ENCODE results near the gene MYBPC1. TPM values are rescaled to one million over a fixed set of nuclear protein-coding genes. Genes with fewer than 3 reads are reported as not detected.

Gene MYBPC1
- total RNA-seq = not detected in 2 replicates

GRCh38 chr12:101594700-101595099 lies at the start of gene MYBPC1:
TSS of gene MYBPC1 (plus strand) at chr12:101594971. CDS start at chr12:101595071, 100 bp downstream.

GRCh38 chr12:101697197-101697929 lies 102.6 kb downstream of the MYBPC1 start, which contains the start of gene CHPT1:
TSS of gene CHPT1 (plus strand) at chr12:101697640. CDS start at chr12:101697862, 222 bp downstream.

Other genes with a start within 250 kb of the MYBPC1 start
- 39.9 and 49.5 TPM in 2 replicates for gene ARL1, start 187.2 kb upstream of the MYBPC1 start, total RNA-seq
- not detected in 2 replicates for gene SPIC, start 119.6 kb upstream of the MYBPC1 start, total RNA-seq
- gene CHPT1, start 102.7 kb downstream of the MYBPC1 start, total RNA-seq = 20.3 and 36.8 TPM in 2 replicates
- not detected in 2 replicates for gene SYCP3, start 144.5 kb downstream of the MYBPC1 start, total RNA-seq
- 19.2 and 21.1 TPM in 2 replicates for gene GNPTAB, start 236.0 kb downstream of the MYBPC1 start, total RNA-seq

Measured in epithelial cell of alveolus of lung (primary cell).